GM23338 (cell line): ENCODE data around the gene RFPL4A. TPM values are rescaled to one million over a fixed set of nuclear protein-coding genes. Genes with fewer than 3 reads are reported as not detected.

ENCODE experiments used
- ATAC-seq: fragments of 200-7000 bp; cut with Tn5 transposase; 3 replicates; pipeline ENCODE4 v1.9.1; 2020
- DNase-seq: peaks from one replicate; pipeline ENCODE4 v3.0.0-alpha.2; 2015; ENCODE audit warnings: low spot score
- H2AFZ ChIP-seq: fragments of 200-600 bp; sonication (generic); 2 replicates; pipeline ENCODE4 v1.8.0; 2016; ENCODE audit warnings: antibody characterized with exemption, mild to moderate bottlenecking, moderate library complexity
- H3F3A ChIP-seq: fragments of 200-600 bp; sonication (generic); replicated peaks from 2 replicates; pipeline ENCODE4 v1.8.0; 2017; ENCODE audit warnings: antibody characterized with exemption, mixed run types, low read depth
- H3K27ac ChIP-seq: fragments of 200-600 bp; sonication (generic); 2 replicates; pipeline ENCODE4 v1.6.1; 2016; ENCODE audit warnings: low read depth
- H3K27me3 ChIP-seq: fragments of 200-600 bp; sonication (generic); 2 replicates; pipeline ENCODE4 v1.8.0; 2016; ENCODE audit warnings: mild to moderate bottlenecking, mixed run types, moderate library complexity; ENCODE audit not compliant: insufficient read depth
- H3K36me3 ChIP-seq: fragments of 200-600 bp; sonication (generic); 2 replicates; pipeline ENCODE4 v1.8.0; 2016; ENCODE audit warnings: mild to moderate bottlenecking; ENCODE audit not compliant: insufficient read depth
- H3K4me1 ChIP-seq: fragments of 200-600 bp; sonication (generic); 2 replicates; pipeline ENCODE4 v1.8.0; 2016; ENCODE audit warnings: mild to moderate bottlenecking, moderate library complexity; ENCODE audit not compliant: insufficient read depth
- H3K4me2 ChIP-seq: fragments of 200-600 bp; sonication (generic); 2 replicates; pipeline ENCODE4 v1.7.1; 2017; ENCODE audit warnings: mixed run types
- H3K4me3 ChIP-seq: fragments of 200-600 bp; sonication (generic); 2 replicates; pipeline ENCODE4 v1.6.1; 2016; ENCODE audit warnings: mixed run types
- H3K79me2 ChIP-seq: fragments of 200-600 bp; sonication (generic); replicated peaks from 2 replicates; pipeline ENCODE4 v1.8.0; 2017; ENCODE audit warnings: mild to moderate bottlenecking; ENCODE audit not compliant: insufficient read depth
- H3K9me2 ChIP-seq: fragments of 200-600 bp; sonication (generic); 2 replicates; pipeline ENCODE4 v1.8.0; 2017; ENCODE audit not compliant: insufficient read depth
- H4K20me1 ChIP-seq: fragments of 200-600 bp; sonication (generic); replicated peaks from 2 replicates; pipeline ENCODE4 v1.8.0; 2017; ENCODE audit warnings: mild to moderate bottlenecking; ENCODE audit not compliant: insufficient read depth
- H3K27ac Mint-ChIP-seq: 2 replicates; pipeline ENCODE4 v1.8.0; 2020; ENCODE audit warnings: inconsistent platforms, mild to moderate bottlenecking, moderate library complexity, mixed read lengths
- H3K27me3 Mint-ChIP-seq: 3 replicates; pipeline ENCODE4 v1.8.0; 2022; ENCODE audit warnings: low read depth, mild to moderate bottlenecking, moderate library complexity, mixed read lengths, inconsistent platforms; ENCODE audit not compliant: insufficient read depth, poor library complexity
- H3K36me3 Mint-ChIP-seq: 3 replicates; pipeline ENCODE4 v1.8.0; 2021; ENCODE audit warnings: low read depth, mild to moderate bottlenecking, inconsistent platforms, moderate library complexity, mixed read lengths
- H3K4me1 Mint-ChIP-seq: 3 replicates; pipeline ENCODE4 v1.8.0; 2020; ENCODE audit warnings: mild to moderate bottlenecking, inconsistent platforms, mixed read lengths
- H3K4me3 Mint-ChIP-seq: 3 replicates; pipeline ENCODE4 v1.8.0; 2021; ENCODE audit warnings: moderate library complexity, mild to moderate bottlenecking, inconsistent platforms, mixed read lengths
- H3K9me3 Mint-ChIP-seq: 3 replicates; pipeline ENCODE4 v1.8.0; 2020; ENCODE audit warnings: moderate library complexity, mild to moderate bottlenecking, inconsistent platforms, mixed read lengths
- CREB1 ChIP-seq: fragments of 250-450 bp; sonication (Bioruptor Pico); IDR thresholded peaks from 2 replicates; pipeline ENCODE4 v1.5.0; 2020; ENCODE audit warnings: low read depth, mild to moderate bottlenecking, moderate library complexity
- CTCF ChIP-seq, 2 experiments: fragments of 200-600 bp in 1 of 2; sonication (generic) in 1 of 2; conservative IDR thresholded peaks; 2 replicates each; pipeline versions ENCODE4 v1.5.1 to v1.6.1; 2016 to 2017; ENCODE audit warnings: antibody characterized with exemption in 2 of 2, low read depth in 2 of 2, mild to moderate bottlenecking in 2 of 2, moderate library complexity in 1 of 2
- EZH2 ChIP-seq: fragments of 200-600 bp; sonication (generic); IDR thresholded peaks from one replicate; pipeline ENCODE4 v1.8.0; 2017; ENCODE audit warnings: antibody characterized with exemption, mild to moderate bottlenecking, low read depth; ENCODE audit not compliant: unreplicated experiment
- EZH2phosphoT487 ChIP-seq: fragments of 200-600 bp; sonication (generic); IDR thresholded peaks from one replicate; pipeline ENCODE4 v1.8.1; 2018; ENCODE audit warnings: antibody characterized with exemption; ENCODE audit not compliant: unreplicated experiment
- JUNB ChIP-seq: IDR thresholded peaks from one replicate; pipeline ENCODE4 v1.6.1; 2016; ENCODE audit warnings: antibody characterized with exemption; ENCODE audit not compliant: unreplicated experiment
- NANOG ChIP-seq: IDR thresholded peaks from 2 replicates; pipeline ENCODE4 v1.6.1; 2016; ENCODE audit warnings: antibody characterized with exemption, borderline replicate concordance
- POLR2AphosphoS5 ChIP-seq: IDR thresholded peaks from 2 replicates; pipeline ENCODE4 v1.6.1; 2016; ENCODE audit warnings: antibody characterized with exemption, low read depth
- REST ChIP-seq: IDR thresholded peaks from one replicate; pipeline ENCODE4 v1.6.1; 2018; ENCODE audit warnings: antibody characterized with exemption; ENCODE audit not compliant: unreplicated experiment
- STAT1 ChIP-seq: IDR thresholded peaks from one replicate; pipeline ENCODE4 v1.6.1; 2016; ENCODE audit warnings: antibody characterized with exemption; ENCODE audit not compliant: unreplicated experiment
- ZNF114 ChIP-seq: fragments of 250-450 bp; sonication (Bioruptor Pico); IDR thresholded peaks from 2 replicates; pipeline ENCODE4 v1.5.0; 2020; ENCODE audit warnings: mild to moderate bottlenecking, moderate library complexity
- ZNF331 ChIP-seq: fragments of 250-450 bp; sonication (Bioruptor Pico); IDR thresholded peaks from 2 replicates; pipeline ENCODE4 v1.5.0; 2020; ENCODE audit warnings: low read depth, mild to moderate bottlenecking, moderate library complexity
- polyA plus RNA-seq: library from polyadenylated mRNA; unstranded; fragments of >200 nt; fragmentation: Nextera tagmentation; extraction: Ambion mirVana; gene quantifications from 2 replicates; pipeline ENCODE4 v1.2.1, GENCODE V29; 2016
- total RNA-seq: library from RNA; depleted of rRNA; stranded (reverse); fragments of >200 nt; shearing (Covaris generic); gene quantifications from 2 replicates; pipeline ENCODE4 v1.2.3, GENCODE V29; 2014
- TF ChIP-seq, protein P1 (sequence below): fragments of 250-450 bp; sonication (Bioruptor Pico); IDR thresholded peaks from 2 replicates; pipeline ENCODE4 v1.5.0; 2020; ENCODE audit warnings: mild to moderate bottlenecking, moderate library complexity
- TF ChIP-seq, protein P2 (sequence below): IDR thresholded peaks from 2 replicates; pipeline ENCODE4 v1.6.1; 2016; ENCODE audit warnings: antibody characterized with exemption

Gene RFPL4A
- total and polyA plus RNA-seq, 2 experiments from 2014 or later, result not detected

- TF ChIP-seq JUNB (no peak), CTCF (conservative IDR thresholded peaks at IDR 0.05; ENCODE audit: low read depth in 2 of 2) (no peak), POLR2AphosphoS5 (no peak), NANOG (no peak), STAT1 (no peak), ZNF114 (no peak), EZH2 (no peak), REST (no peak), ZNF331 (CRISPR knock-in tag) (no peak), CREB1 (CRISPR knock-in tag) (no peak), EZH2phosphoT487 (no peak)
- TF ChIP-seq, protein P1, sequence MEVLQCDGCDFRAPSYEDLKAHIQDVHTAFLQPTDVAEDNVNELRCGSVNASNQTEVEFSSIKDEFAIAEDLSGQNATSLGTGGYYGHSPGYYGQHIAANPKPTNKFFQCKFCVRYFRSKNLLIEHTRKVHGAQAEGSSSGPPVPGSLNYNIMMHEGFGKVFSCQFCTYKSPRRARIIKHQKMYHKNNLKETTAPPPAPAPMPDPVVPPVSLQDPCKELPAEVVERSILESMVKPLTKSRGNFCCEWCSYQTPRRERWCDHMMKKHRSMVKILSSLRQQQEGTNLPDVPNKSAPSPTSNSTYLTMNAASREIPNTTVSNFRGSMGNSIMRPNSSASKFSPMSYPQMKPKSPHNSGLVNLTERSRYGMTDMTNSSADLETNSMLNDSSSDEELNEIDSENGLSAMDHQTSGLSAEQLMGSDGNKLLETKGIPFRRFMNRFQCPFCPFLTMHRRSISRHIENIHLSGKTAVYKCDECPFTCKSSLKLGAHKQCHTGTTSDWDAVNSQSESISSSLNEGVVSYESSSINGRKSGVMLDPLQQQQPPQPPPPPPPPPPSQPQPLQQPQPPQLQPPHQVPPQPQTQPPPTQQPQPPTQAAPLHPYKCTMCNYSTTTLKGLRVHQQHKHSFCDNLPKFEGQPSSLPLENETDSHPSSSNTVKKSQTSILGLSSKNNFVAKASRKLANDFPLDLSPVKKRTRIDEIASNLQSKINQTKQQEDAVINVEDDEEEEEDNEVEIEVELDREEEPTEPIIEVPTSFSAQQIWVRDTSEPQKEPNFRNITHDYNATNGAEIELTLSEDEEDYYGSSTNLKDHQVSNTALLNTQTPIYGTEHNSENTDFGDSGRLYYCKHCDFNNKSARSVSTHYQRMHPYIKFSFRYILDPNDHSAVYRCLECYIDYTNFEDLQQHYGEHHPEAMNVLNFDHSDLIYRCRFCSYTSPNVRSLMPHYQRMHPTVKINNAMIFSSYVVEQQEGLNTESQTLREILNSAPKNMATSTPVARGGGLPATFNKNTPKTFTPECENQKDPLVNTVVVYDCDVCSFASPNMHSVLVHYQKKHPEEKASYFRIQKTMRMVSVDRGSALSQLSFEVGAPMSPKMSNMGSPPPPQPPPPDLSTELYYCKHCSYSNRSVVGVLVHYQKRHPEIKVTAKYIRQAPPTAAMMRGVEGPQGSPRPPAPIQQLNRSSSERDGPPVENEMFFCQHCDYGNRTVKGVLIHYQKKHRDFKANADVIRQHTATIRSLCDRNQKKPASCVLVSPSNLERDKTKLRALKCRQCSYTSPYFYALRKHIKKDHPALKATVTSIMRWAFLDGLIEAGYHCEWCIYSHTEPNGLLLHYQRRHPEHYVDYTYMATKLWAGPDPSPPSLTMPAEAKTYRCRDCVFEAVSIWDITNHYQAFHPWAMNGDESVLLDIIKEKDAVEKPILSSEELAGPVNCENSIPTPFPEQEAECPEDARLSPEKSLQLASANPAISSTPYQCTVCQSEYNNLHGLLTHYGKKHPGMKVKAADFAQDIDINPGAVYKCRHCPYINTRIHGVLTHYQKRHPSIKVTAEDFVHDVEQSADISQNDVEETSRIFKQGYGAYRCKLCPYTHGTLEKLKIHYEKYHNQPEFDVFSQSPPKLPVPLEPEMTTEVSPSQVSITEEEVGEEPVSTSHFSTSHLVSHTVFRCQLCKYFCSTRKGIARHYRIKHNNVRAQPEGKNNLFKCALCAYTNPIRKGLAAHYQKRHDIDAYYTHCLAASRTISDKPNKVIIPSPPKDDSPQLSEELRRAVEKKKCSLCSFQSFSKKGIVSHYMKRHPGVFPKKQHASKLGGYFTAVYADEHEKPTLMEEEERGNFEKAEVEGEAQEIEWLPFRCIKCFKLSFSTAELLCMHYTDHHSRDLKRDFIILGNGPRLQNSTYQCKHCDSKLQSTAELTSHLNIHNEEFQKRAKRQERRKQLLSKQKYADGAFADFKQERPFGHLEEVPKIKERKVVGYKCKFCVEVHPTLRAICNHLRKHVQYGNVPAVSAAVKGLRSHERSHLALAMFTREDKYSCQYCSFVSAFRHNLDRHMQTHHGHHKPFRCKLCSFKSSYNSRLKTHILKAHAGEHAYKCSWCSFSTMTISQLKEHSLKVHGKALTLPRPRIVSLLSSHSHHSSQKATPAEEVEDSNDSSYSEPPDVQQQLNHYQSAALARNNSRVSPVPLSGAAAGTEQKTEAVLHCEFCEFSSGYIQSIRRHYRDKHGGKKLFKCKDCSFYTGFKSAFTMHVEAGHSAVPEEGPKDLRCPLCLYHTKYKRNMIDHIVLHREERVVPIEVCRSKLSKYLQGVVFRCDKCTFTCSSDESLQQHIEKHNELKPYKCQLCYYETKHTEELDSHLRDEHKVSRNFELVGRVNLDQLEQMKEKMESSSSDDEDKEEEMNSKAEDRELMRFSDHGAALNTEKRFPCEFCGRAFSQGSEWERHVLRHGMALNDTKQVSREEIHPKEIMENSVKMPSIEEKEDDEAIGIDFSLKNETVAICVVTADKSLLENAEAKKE, result no peak
- TF ChIP-seq, protein P2, sequence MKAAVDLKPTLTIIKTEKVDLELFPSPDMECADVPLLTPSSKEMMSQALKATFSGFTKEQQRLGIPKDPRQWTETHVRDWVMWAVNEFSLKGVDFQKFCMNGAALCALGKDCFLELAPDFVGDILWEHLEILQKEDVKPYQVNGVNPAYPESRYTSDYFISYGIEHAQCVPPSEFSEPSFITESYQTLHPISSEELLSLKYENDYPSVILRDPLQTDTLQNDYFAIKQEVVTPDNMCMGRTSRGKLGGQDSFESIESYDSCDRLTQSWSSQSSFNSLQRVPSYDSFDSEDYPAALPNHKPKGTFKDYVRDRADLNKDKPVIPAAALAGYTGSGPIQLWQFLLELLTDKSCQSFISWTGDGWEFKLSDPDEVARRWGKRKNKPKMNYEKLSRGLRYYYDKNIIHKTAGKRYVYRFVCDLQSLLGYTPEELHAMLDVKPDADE, result no peak
Observed at GRCh38 chr19:55801416-55801815, 42.5 kb downstream of the RFPL4A start.

More at GRCh38 chr19:55801416-55801815, 42.5 kb downstream of the RFPL4A start:
- Mint-ChIP-seq H3K36me3 (peaks cover 39% of the 10 kb centered on the region), H3K27ac (no peak overlapping the region), H3K4me1 (no peaks in the 10 kb centered on the region), H3K9me3 (peaks cover 97% of the 10 kb centered on the region), H3K27me3 (no peaks in the 10 kb centered on the region), H3K4me3 (no peak overlapping the region)
- H4K20me1 ChIP-seq, result no peaks in the 10 kb centered on the region
- DNase-seq (no peak), ATAC-seq (no peak)
- H3K9me2 ChIP-seq, result no peaks in the 10 kb centered on the region
- no peaks in the 10 kb centered on the region; the same call in 1 of the 2 replicates for H3K36me3 ChIP-seq
- no peak overlapping the region for H3K4me3 ChIP-seq
- no peaks in the 10 kb centered on the region for H3K4me1 ChIP-seq
- no peaks in the 10 kb centered on the region for H3K79me2 ChIP-seq
- no peaks in the 10 kb centered on the region for H3F3A ChIP-seq
- no peak overlapping the region for H2AFZ ChIP-seq
- H3K27ac ChIP-seq, result no peak overlapping the region
- H3K27me3 ChIP-seq, result no peaks in the 10 kb centered on the region
- H3K4me2 ChIP-seq, result no peak overlapping the region
